ENCODE measurements around the gene TTYH1. TPM values are rescaled to one million over a fixed set of nuclear protein-coding genes. Genes with fewer than 3 reads are reported as not detected.
"Not testable (repeated sequence)": the region's sequence is repeated elsewhere in the genome, so short reads cannot be mapped to it uniquely, and the experiment has no call there.

Gene TTYH1
- total and polyA plus RNA-seq, 2 of the 8 experiments (the other 6 are each of a cell fraction or from before 2014, with no cell fraction given): 26.7 to 46.5 TPM

- H2AFZ ChIP-seq (ENCODE audit: low read length); H2AK5ac ChIP-seq (ENCODE audit: low read depth, low read length); H2BK15ac ChIP-seq (ENCODE audit: low read length); H3K79me1 ChIP-seq (ENCODE audit: low read depth, low read length); H3K9ac ChIP-seq (replicated peaks in 1 of 4; ENCODE audit: extremely low read depth in 1 of 4, low read depth in 3 of 4, low read length in 3 of 4); DNase-seq (ENCODE audit: low read depth in 1 of 2, low spot score in 2 of 2); H2BK20ac ChIP-seq (ENCODE audit: low read length); H3K18ac ChIP-seq (ENCODE audit: extremely low read depth, low read length); H3K23ac ChIP-seq (ENCODE audit: insufficient read length); H3K27me3 ChIP-seq (replicated peaks in 1 of 4; ENCODE audit: control insufficient read depth in 3 of 4, extremely low read depth in 1 of 4, insufficient read depth in 3 of 4, low read length in 3 of 4); H3K56ac ChIP-seq (replicated peaks; ENCODE audit: insufficient read length, low read depth, low read length); H2BK5ac ChIP-seq (ENCODE audit: low read depth, low read length); H3K23me2 ChIP-seq (ENCODE audit: low read depth, low read length); H3K4me1 ChIP-seq (replicated peaks in 1 of 4; ENCODE audit: control insufficient read depth in 3 of 4, insufficient read depth in 4 of 4, low read length in 3 of 4); H3K4me3 ChIP-seq (ENCODE audit: extremely low read depth in 1 of 4, insufficient read depth in 2 of 4, low read depth in 3 of 4, low read length in 4 of 4); H3K27ac ChIP-seq (ENCODE audit: low read depth, low read length); H3K14ac ChIP-seq (ENCODE audit: insufficient read length); H3K4ac ChIP-seq (replicated peaks; ENCODE audit: insufficient read length, low read depth, low read length); H4K5ac ChIP-seq (ENCODE audit: insufficient read length, low read depth, low read length); FAIRE-seq; H4K91ac ChIP-seq (replicated peaks; ENCODE audit: insufficient read length, low read length); H2BK120ac ChIP-seq (replicated peaks; ENCODE audit: low read depth, low read length); CTCF ChIA-PET (ENCODE audit: partially characterized antibody); H3K9me3 ChIP-seq (ENCODE audit: insufficient read depth in 2 of 2, low read depth in 1 of 2, low read length in 1 of 2); H3K4me2 ChIP-seq (ENCODE audit: insufficient read depth in 1 of 2, low read depth in 2 of 2, low read length in 2 of 2); H2BK12ac ChIP-seq (ENCODE audit: low read depth, low read length); H4K8ac ChIP-seq (ENCODE audit: extremely low read depth, insufficient read depth, low read length): not testable (repeated sequence)
- H3K36me3 ChIP-seq (ENCODE audit: control insufficient read depth in 2 of 4, insufficient read depth in 4 of 4, low read length in 3 of 4): peaks cover 0 to 11% (median 5%) of the 10 kb centered on the region in 4 experiments; a peak in 5 of 8 replicates
- peaks cover 16 to 36% of the 10 kb centered on the region in 2 experiments for H3K79me2 ChIP-seq (ENCODE audit: control insufficient read depth in 1 of 2, insufficient read depth in 2 of 2, low read length in 2 of 2)
- POLR2A ChIA-PET (ENCODE audit: partially characterized antibody): interaction anchor here (0.7 to 10.3 kb wide), 2 partner anchors 9 to 14 kb away, joined by 3 to 129 read pairs; partner anchors contain the start of gene LENG9
- WGBS, 2 experiments (ENCODE audit: extremely low coverage in 1 of 2, insufficient coverage in 1 of 2, insufficient read length in 1 of 2, insufficient replicate concordance in 2 of 2, low coverage in 1 of 2, low lambda C conversion rate in 2 of 2, missing lambda C conversion rate in 1 of 2): 93% methylated on average over 15 of the region's 15 CpGs; no CpG with 5 or more reads in 1 of the 2 experiments
- H4K20me1 ChIP-seq (replicated peaks in 1 of 2; ENCODE audit: control insufficient read depth in 1 of 2, insufficient read depth in 2 of 2, low read length in 2 of 2): peaks cover 9 to 12% of the 10 kb centered on the region in 2 experiments
Measured at GRCh38 chr19:54446349-54446748, 31.1 kb downstream of the TTYH1 start.

Data from H1 (cell line).